ENCODE data around the gene PPP1R3A. TPM values are rescaled to one million over a fixed set of nuclear protein-coding genes. Genes with fewer than 3 reads are reported as not detected.

Gene PPP1R3A
- total and polyA plus RNA-seq, 10 of the 15 experiments (the other 5 are each of a cell fraction or from before 2014, with no cell fraction given) = not detected

GRCh38 chr7:113921363-113921762 lies 2.6 kb upstream of the PPP1R3A start:
- H3K4me1 ChIP-seq (ENCODE audit: control insufficient read depth, insufficient read depth, low read length) = no peaks in the 10 kb centered on the region
- intact Hi-C loops (cut with micrococcal nuclease; ENCODE audit: unreplicated experiment) (no loop called here), in situ Hi-C loops (cut with MboI) (no loop called here)
- H3K9ac ChIP-seq (ENCODE audit: control insufficient read depth, insufficient read depth, low read length) = no peak overlapping the region
- FAIRE-seq (no peak), ATAC-seq (no peak), DNase-seq (ENCODE audit: low read depth, low spot score) (no peak)
- H4K20me1 ChIP-seq (ENCODE audit: control insufficient read depth, insufficient read depth) = no peaks in the 10 kb centered on the region
- ChIA-PET POLR2A (interaction anchor here (0.6 kb wide), 1 partner anchor 602 kb away, joined by 3 read pairs; no protein-coding TSS in a partner anchor), SMC1A (ENCODE audit: uncharacterized antibody, unreplicated experiment) (interaction anchor here (0.9 kb wide), 1 partner anchor 14 kb away, joined by 3 read pairs; no protein-coding TSS in a partner anchor), RAD21 (ENCODE audit: unreplicated experiment) (no interaction called here), CTCF (interaction anchor here (0.7 kb wide), 1 partner anchor 14 kb away, joined by 3 read pairs; no protein-coding TSS in a partner anchor)
- H3K36me3 ChIP-seq (ENCODE audit: control insufficient read depth in 2 of 2, insufficient read depth in 2 of 2, low read length in 1 of 2) = no peaks in the 10 kb centered on the region
- no peak overlapping the region for H3K27ac ChIP-seq (ENCODE audit: control insufficient read depth, insufficient read depth)
- TF ChIP-seq POLR2A (IDR thresholded peaks at IDR 0.05; ENCODE audit: low read depth, low read length) (no peak), RBBP5 (conservative IDR thresholded peaks at IDR 0.05) (no peak), CTCF (IDR thresholded peaks at IDR 0.05 in 2 of 3, conservative IDR thresholded peaks at IDR 0.05 in 1 of 3; ENCODE audit: control insufficient read depth in 2 of 3, extremely low read depth in 1 of 3, insufficient read depth in 1 of 3, low read depth in 3 of 3, low read length in 3 of 3) (no peak), ELK1 (IDR thresholded peaks at IDR 0.05; ENCODE audit: low read depth, low read length) (no peak), BCL3 (IDR thresholded peaks at IDR 0.05; ENCODE audit: borderline replicate concordance, insufficient read depth, low read depth, low read length, poor library complexity, severe bottlenecking) (no peak), NRF1 (conservative IDR thresholded peaks at IDR 0.05; ENCODE audit: low read depth, low read length) (no peak), FOXK2 (IDR thresholded peaks at IDR 0.05) (no peak), POLR2AphosphoS2 (IDR thresholded peaks at IDR 0.05; ENCODE audit: low read depth, low read length) (no peak), TCF3 (IDR thresholded peaks at IDR 0.05; ENCODE audit: borderline replicate concordance, insufficient read depth, low read depth, low read length) (no peak), SUPT20H (IDR thresholded peaks at IDR 0.05; ENCODE audit: borderline replicate concordance, control insufficient read depth, low read depth, low read length) (no peak)
- H2AFZ ChIP-seq (ENCODE audit: control insufficient read depth, low read depth, low read length) = no peak overlapping the region
- no peak overlapping the region for H3K4me3 ChIP-seq
- H3K4me2 ChIP-seq (ENCODE audit: control insufficient read depth, insufficient read depth) = no peak overlapping the region
- no peaks in the 10 kb centered on the region; a peak in 1 of 4 replicates for H3K27me3 ChIP-seq (replicated peaks in 1 of 2; ENCODE audit: control insufficient read depth in 2 of 2, insufficient read depth in 2 of 2, low read length in 1 of 2)
- H3K79me2 ChIP-seq (ENCODE audit: control insufficient read depth, insufficient read depth, low read length) = no peaks in the 10 kb centered on the region
- BruUV-seq (replicated peaks) = no TSS peak
- no peaks in the 10 kb centered on the region for H3K9me3 ChIP-seq (replicated peaks; ENCODE audit: control insufficient read depth, insufficient read depth, low read length)
